CD14-positive monocyte (primary cell): ENCODE results near the gene NOM1. TPM values are rescaled to one million over a fixed set of nuclear protein-coding genes. Genes with fewer than 3 reads are reported as not detected.

Experiments
- DNase-seq, 3 donors: peaks; one replicate each; pipeline ENCODE4 v3.0.0-alpha.2; 2011 to 2022
- H2AFZ ChIP-seq: 2 replicates; pipeline ENCODE4 v1.6.0; 2012; ENCODE audit warnings: mild to moderate bottlenecking, low read depth, low read length, inconsistent platforms; ENCODE audit not compliant: insufficient read depth, poor library complexity, severe bottlenecking
- H3K27ac ChIP-seq, 2 donors: 1 replicate in 1 of 2; 2 replicates in 1 of 2; pipeline ENCODE4 v1.5.1; 2012 to 2013; ENCODE audit warnings: low read length in 2 of 2, control low read depth in 1 of 2, inconsistent platforms in 1 of 2, low read depth in 1 of 2, mild to moderate bottlenecking in 1 of 2
- H3K27me3 ChIP-seq, 2 donors: one replicate each; pipeline versions ENCODE4 v1.6.0 to v1.6.1; 2011 to 2013; ENCODE audit warnings: low read length in 2 of 2; ENCODE audit not compliant: control insufficient read depth in 2 of 2, insufficient read depth in 2 of 2
- H3K36me3 ChIP-seq, 2 donors: replicated peaks in 1 of 2; 1 replicate in 1 of 2; 2 replicates in 1 of 2; pipeline versions ENCODE4 v1.5.1 to v1.6.1; 2012 to 2013; ENCODE audit warnings: low read length in 2 of 2, control low read depth in 1 of 2, inconsistent platforms in 1 of 2, mild to moderate bottlenecking in 1 of 2; ENCODE audit not compliant: insufficient read depth in 2 of 2, control insufficient read depth in 1 of 2
- H3K4me1 ChIP-seq, 2 donors: 1 replicate in 1 of 2; 2 replicates in 1 of 2; pipeline versions ENCODE4 v1.5.1 to v1.6.1; 2012 to 2013; ENCODE audit warnings: low read length in 2 of 2, control low read depth in 1 of 2, inconsistent platforms in 1 of 2, mild to moderate bottlenecking in 1 of 2, moderate library complexity in 1 of 2; ENCODE audit not compliant: insufficient read depth in 2 of 2, control insufficient read depth in 1 of 2
- H3K4me2 ChIP-seq: replicated peaks from 2 replicates; pipeline ENCODE3; 2012; ENCODE audit warnings: low read length, moderate library complexity, mild to moderate bottlenecking; ENCODE audit not compliant: poor library complexity, severe bottlenecking; ENCODE audit errors: extremely low read depth
- H3K4me3 ChIP-seq, 3 experiments: fragments of 200-600 bp in 1 of 3; sonication (generic) in 1 of 3; replicated peaks in 1 of 3; 1 replicate in 2 of 3; 2 replicates in 1 of 3; pipeline ENCODE4 v1.5.1; 2011 to 2013; ENCODE audit warnings: low read length in 3 of 3, mild to moderate bottlenecking in 3 of 3, control low read depth in 2 of 3, low read depth in 2 of 3, inconsistent platforms in 1 of 3, moderate library complexity in 1 of 3
- H3K79me2 ChIP-seq: 2 replicates; pipeline ENCODE4 v1.6.0; 2012; ENCODE audit warnings: mild to moderate bottlenecking, control low read depth, inconsistent platforms, low read length, moderate library complexity; ENCODE audit not compliant: insufficient read depth
- H3K9ac ChIP-seq: 2 replicates; pipeline ENCODE4 v1.6.0; 2017; ENCODE audit warnings: low read length, mild to moderate bottlenecking; ENCODE audit not compliant: insufficient read depth, poor library complexity, severe bottlenecking
- H3K9me3 ChIP-seq, 2 donors: replicated peaks in 1 of 2; 1 replicate in 1 of 2; 2 replicates in 1 of 2; pipeline versions ENCODE4 v1.5.1 to v1.6.1; 2012 to 2013; ENCODE audit warnings: low read length in 2 of 2, control low read depth in 1 of 2; ENCODE audit not compliant: control insufficient read depth in 1 of 2, insufficient read depth in 1 of 2
- H4K20me1 ChIP-seq: 2 replicates; pipeline ENCODE4 v1.6.0; 2012; ENCODE audit warnings: mild to moderate bottlenecking, low read length, control low read depth, moderate library complexity; ENCODE audit not compliant: insufficient read depth
- H3K27ac Mint-ChIP-seq, 7 donors: one replicate each; pipeline ENCODE4 v1.8.0; 2020; ENCODE audit warnings: mild to moderate bottlenecking in 7 of 7, mixed read lengths in 7 of 7, moderate library complexity in 6 of 7, inconsistent platforms in 2 of 7
- H3K27me3 Mint-ChIP-seq, 3 donors: one replicate each; pipeline ENCODE4 v1.8.0; 2021 to 2022; ENCODE audit warnings: low read depth in 3 of 3, mild to moderate bottlenecking in 3 of 3, mixed read lengths in 3 of 3, moderate library complexity in 3 of 3, inconsistent platforms in 1 of 3
- H3K36me3 Mint-ChIP-seq, 2 donors: one replicate each; pipeline ENCODE4 v1.8.0; 2020; ENCODE audit warnings: mixed read lengths in 2 of 2, inconsistent platforms in 1 of 2, mild to moderate bottlenecking in 1 of 2
- H3K4me1 Mint-ChIP-seq: one replicate; pipeline ENCODE4 v1.8.0; 2020; ENCODE audit warnings: mild to moderate bottlenecking, mixed read lengths
- H3K4me3 Mint-ChIP-seq, 2 donors: one replicate each; pipeline ENCODE4 v1.8.0; 2020; ENCODE audit warnings: mild to moderate bottlenecking in 2 of 2, mixed read lengths in 2 of 2, moderate library complexity in 1 of 2
- H3K9me3 Mint-ChIP-seq, 7 donors: one replicate each; pipeline ENCODE4 v1.8.0; 2020 to 2022; ENCODE audit warnings: mixed read lengths in 7 of 7, mild to moderate bottlenecking in 6 of 7, moderate library complexity in 6 of 7, inconsistent platforms in 2 of 7
- CTCF ChIP-seq: fragments of 200-600 bp; IDR thresholded peaks from one replicate; pipeline ENCODE4 v1.8.0; 2022; ENCODE audit warnings: antibody characterized with exemption, mild to moderate bottlenecking
- WGBS: methylation state at CpG from one replicate; pipeline ENCODE4 v1.1.5; 2013; ENCODE audit warnings: missing lambda C conversion rate; ENCODE audit not compliant: insufficient coverage; 5-methylcytosine and 5-hydroxymethylcytosine counted together
- intact Hi-C, 2 donors: fragments of 100-400 bp; cut with micrococcal nuclease; formaldehyde crosslinking; loops; one replicate each; pipeline versions ENCODE4 v1.15.0 to v1.15.1; 2023
- polyA plus RNA-seq, 3 donors: library from polyadenylated mRNA; depleted of rRNA in 1 of 3; unstranded in 2 of 3; stranded (reverse) in 1 of 3; fragments of 300-500 nt in 2 of 3; fragments of >200 nt in 1 of 3; fragmentation: Illumina TruSeq in 2 of 3; gene quantifications; 1 replicate in 2 of 3; 2 replicates in 1 of 3; pipeline ENCODE4 v1.2.3, GENCODE V29; 2012 to 2021

Gene NOM1
- polyA plus RNA-seq, 3 donors: 0.89 to 11.5 (median 1.9) TPM

DNA sequence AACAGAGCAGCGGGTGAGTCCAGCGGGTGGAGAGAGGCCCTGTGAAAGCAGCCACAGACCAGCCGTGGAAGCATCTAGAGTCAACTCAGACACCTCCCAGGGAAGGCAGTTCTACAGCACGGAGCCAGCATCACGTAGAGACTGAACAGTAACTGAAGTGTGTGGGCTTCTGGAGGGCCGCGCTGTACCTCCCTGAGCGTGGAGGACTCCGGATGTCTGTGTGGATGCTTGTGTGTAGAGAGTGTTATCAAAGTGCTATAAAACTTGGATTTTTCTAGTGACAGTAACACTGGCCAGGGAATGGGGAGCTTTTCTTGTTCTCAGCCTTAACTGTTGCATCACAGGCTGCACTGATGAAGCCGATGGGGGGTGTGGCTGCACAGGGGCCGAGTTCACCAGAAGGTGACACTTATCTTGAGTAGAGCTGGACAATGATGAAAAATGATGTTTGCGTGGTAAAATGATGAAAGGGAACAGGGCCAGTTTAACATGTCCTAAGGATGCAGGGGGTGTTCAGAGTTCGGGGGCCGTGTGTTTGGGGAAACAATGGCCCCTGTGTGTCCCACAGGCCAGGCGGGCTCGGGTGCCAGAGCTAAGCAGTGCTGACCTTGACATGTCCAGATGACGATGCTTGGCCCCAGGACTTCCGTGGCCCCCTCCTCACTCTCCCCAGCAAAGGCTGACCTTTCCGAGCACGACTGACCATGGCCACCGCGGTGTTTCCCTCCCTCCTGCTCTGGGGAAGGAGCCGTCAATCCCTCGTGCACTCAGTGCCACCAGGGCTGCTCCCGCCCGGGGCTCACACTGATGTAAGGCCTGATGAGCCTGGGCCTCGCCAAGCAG lies 39.1 kb downstream of the NOM1 start:
- no peak overlapping the region for H3K4me2 ChIP-seq
- no peak for DNase-seq
- H3K27me3 Mint-ChIP-seq: peaks cover 20 to 28% (median 21%) of the 10 kb centered on the region in 3 donors
- no peak overlapping the region for H3K4me3 Mint-ChIP-seq
- no peak overlapping the region for H2AFZ ChIP-seq
- TF ChIP-seq CTCF: no peak
- H3K9me3 Mint-ChIP-seq: peaks cover 0 to 3% (median 0%) of the 10 kb centered on the region in 7 donors
- no peak overlapping the region for H3K4me3 ChIP-seq
- no peaks in the 10 kb centered on the region for H3K36me3 ChIP-seq
- intact Hi-C loops: no loop called here
- H4K20me1 ChIP-seq: no peaks in the 10 kb centered on the region
- no peaks in the 10 kb centered on the region for H3K79me2 ChIP-seq
- no peak overlapping the region for H3K27ac Mint-ChIP-seq
- H3K4me1 ChIP-seq: no peaks in the 10 kb centered on the region
- H3K9ac ChIP-seq: no peak overlapping the region
- no peaks in the 10 kb centered on the region for H3K4me1 Mint-ChIP-seq
- 91% methylated on average over 27 of the region's 27 CpGs for WGBS
- no peaks in the 10 kb centered on the region for H3K9me3 ChIP-seq
- H3K27me3 ChIP-seq: peaks cover 0 to 7% of the 10 kb centered on the region in 2 donors
- no peaks in the 10 kb centered on the region for H3K36me3 Mint-ChIP-seq
- H3K27ac ChIP-seq: no peak overlapping the region

DNA sequence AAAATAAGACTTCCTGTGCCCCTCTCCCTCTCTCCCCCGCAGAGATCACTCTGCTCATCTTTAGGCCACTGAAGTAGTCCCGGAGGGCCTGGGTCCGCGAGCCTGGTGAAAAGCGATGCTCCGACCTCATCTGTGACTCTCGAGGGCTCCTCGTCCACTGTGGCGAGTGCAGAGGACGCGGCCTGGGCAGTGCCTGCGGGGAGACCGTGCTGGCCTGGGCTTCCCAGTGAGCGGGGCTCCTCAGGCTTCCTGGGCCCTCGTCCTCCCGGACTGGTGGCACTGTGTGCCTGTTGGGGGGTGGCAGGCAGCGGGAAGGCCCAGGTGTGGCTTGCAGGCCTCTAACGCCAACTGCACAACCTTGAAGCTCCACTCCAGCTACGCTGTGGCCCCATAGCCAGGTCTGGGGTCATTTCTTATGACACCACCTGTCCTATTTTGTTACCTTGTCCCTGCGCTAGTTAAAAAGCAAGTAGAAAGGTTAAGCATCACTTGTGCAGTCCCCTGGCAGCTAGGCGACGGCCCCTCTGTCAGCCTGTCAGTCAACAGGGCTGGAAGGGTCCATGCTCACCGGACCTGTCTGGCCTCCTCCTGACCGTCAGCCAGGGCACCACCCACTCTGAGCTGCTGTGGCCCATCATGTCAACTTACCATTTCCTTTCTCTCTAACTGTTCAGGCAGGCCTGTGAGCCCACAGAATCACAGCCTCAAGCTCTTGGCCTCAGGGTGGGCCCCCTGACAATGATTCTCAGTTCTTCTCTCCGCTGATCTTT lies 40.4 kb downstream of the NOM1 start:
- no peaks in the 10 kb centered on the region for H3K79me2 ChIP-seq
- no peak overlapping the region for H3K4me2 ChIP-seq
- H3K36me3 ChIP-seq: no peaks in the 10 kb centered on the region
- intact Hi-C loops: no loop called here
- peaks cover 27 to 42% (median 32%) of the 10 kb centered on the region in 3 donors for H3K27me3 Mint-ChIP-seq
- 92% methylated on average over 23 of the region's 25 CpGs for WGBS
- H3K27ac ChIP-seq: no peak overlapping the region
- H3K4me3 ChIP-seq: no peak overlapping the region
- DNase-seq: no peak
- H3K4me1 Mint-ChIP-seq: no peaks in the 10 kb centered on the region
- H3K36me3 Mint-ChIP-seq: no peaks in the 10 kb centered on the region
- H3K9me3 Mint-ChIP-seq: peaks cover 0 to 3% (median 0%) of the 10 kb centered on the region in 7 donors
- TF ChIP-seq CTCF: no peak
- H3K9me3 ChIP-seq: no peaks in the 10 kb centered on the region
- H3K9ac ChIP-seq: no peak overlapping the region
- no peak overlapping the region for H3K4me3 Mint-ChIP-seq
- H3K27ac Mint-ChIP-seq: no peak overlapping the region
- no peak overlapping the region for H2AFZ ChIP-seq
- no peaks in the 10 kb centered on the region for H3K4me1 ChIP-seq
- no peaks in the 10 kb centered on the region for H4K20me1 ChIP-seq
- H3K27me3 ChIP-seq: peaks cover 0 to 12% of the 10 kb centered on the region in 2 donors
